Measurements from ENCODE around the gene ANTKMT.

DNA sequence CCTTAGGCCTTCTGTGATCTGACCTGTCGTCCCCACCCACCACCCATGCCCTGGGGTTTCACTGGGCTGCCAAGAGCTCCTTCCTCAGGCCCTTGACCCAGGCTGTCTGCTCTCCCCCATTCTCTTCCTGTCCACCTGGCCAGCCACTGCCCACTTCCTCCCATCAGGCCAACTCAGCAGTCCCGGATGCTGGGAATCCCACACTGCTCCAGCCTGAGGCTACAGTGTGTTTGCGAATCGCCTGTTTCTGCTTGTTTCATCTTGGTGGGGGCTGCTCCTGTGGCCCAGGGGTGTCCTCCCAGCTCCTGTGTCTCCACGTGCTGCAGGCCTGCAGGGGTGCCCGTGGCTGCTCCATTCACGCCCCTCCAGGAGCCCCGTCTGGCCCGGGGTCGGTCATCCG, 6.9 kb upstream of the ANTKMT start:
- TF ChIP-seq, protein P1, sequence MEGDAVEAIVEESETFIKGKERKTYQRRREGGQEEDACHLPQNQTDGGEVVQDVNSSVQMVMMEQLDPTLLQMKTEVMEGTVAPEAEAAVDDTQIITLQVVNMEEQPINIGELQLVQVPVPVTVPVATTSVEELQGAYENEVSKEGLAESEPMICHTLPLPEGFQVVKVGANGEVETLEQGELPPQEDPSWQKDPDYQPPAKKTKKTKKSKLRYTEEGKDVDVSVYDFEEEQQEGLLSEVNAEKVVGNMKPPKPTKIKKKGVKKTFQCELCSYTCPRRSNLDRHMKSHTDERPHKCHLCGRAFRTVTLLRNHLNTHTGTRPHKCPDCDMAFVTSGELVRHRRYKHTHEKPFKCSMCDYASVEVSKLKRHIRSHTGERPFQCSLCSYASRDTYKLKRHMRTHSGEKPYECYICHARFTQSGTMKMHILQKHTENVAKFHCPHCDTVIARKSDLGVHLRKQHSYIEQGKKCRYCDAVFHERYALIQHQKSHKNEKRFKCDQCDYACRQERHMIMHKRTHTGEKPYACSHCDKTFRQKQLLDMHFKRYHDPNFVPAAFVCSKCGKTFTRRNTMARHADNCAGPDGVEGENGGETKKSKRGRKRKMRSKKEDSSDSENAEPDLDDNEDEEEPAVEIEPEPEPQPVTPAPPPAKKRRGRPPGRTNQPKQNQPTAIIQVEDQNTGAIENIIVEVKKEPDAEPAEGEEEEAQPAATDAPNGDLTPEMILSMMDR (IDR thresholded peaks at IDR 0.05; ENCODE audit: low read depth, low read length) = no peak
- no peak for TF ChIP-seq EZH2phosphoT487 (IDR thresholded peaks at IDR 0.05; ENCODE audit: low read depth)

All from OCI-LY3 (cell line).